HL-60 (cell line): Measurements from ENCODE around the gene CCDC121.
"Not testable (repeated sequence)": the region's sequence is repeated elsewhere in the genome, so short reads cannot be mapped to it uniquely, and the experiment has no call there.

Experiments
- DNase-seq, 2 experiments: peaks; one replicate each; pipeline ENCODE4 v3.0.0-alpha.2; 2010 to 2020; ENCODE audit warnings: low read depth in 1 of 2, low spot score in 1 of 2
- H3K27ac ChIP-seq: fragments of 250-450 bp; sonication (Bioruptor Pico); replicated peaks from 2 replicates; pipeline ENCODE4 v1.5.1; 2020; ENCODE audit warnings: mild to moderate bottlenecking, moderate library complexity
- H3K27me3 ChIP-seq: fragments of 250-450 bp; sonication (Bioruptor Pico); 2 replicates; pipeline ENCODE4 v1.5.1; 2021; ENCODE audit warnings: mild to moderate bottlenecking, moderate library complexity; ENCODE audit not compliant: insufficient read depth, poor library complexity, severe bottlenecking
- H3K4me3 ChIP-seq: replicated peaks from 2 replicates; pipeline ENCODE4 v1.5.1; 2011; ENCODE audit warnings: mild to moderate bottlenecking, control low read depth, low read length; ENCODE audit not compliant: insufficient read depth
- CTCF ChIP-seq: IDR thresholded peaks from one replicate; pipeline ENCODE4 v1.5.1; 2011; ENCODE audit warnings: low read length, control low read depth, inconsistent platforms; ENCODE audit not compliant: insufficient read depth
- GABPA ChIP-seq: IDR thresholded peaks from 2 replicates; pipeline ENCODE4 v1.6.1; 2012; ENCODE audit warnings: low read depth
- POLR2AphosphoS5 ChIP-seq: IDR thresholded peaks from 2 replicates; pipeline ENCODE4 v1.6.1; 2012; ENCODE audit warnings: low read depth
- REST ChIP-seq: IDR thresholded peaks from 2 replicates; pipeline ENCODE4 v1.6.1; 2012; ENCODE audit warnings: low read depth; ENCODE audit not compliant: insufficient replicate concordance
- SPI1 ChIP-seq: IDR thresholded peaks from 2 replicates; pipeline ENCODE4 v1.6.1; 2012; ENCODE audit warnings: low read depth, mild to moderate bottlenecking, borderline replicate concordance

The CCDC121 gene

GRCh38 chr2:27613985-27614384, 14.8 kb downstream of the CCDC121 start:
- no peaks in the 10 kb centered on the region for H3K27me3 ChIP-seq
- TF ChIP-seq REST: no peak
- TF ChIP-seq POLR2AphosphoS5: no peak
- no peak for TF ChIP-seq SPI1
- no peak for TF ChIP-seq CTCF
- TF ChIP-seq GABPA: no peak
- no peak for DNase-seq
- H3K4me3 ChIP-seq: no peak overlapping the region
- H3K27ac ChIP-seq: no peak overlapping the region

GRCh38 chr2:27606611-27607010, 22.2 kb downstream of the CCDC121 start:
- TF ChIP-seq POLR2AphosphoS5 (no peak), GABPA (no peak), CTCF (no peak), REST (no peak), SPI1 (no peak)
- H3K27me3 ChIP-seq: no peaks in the 10 kb centered on the region
- no peak for DNase-seq
- H3K4me3 ChIP-seq: no peak overlapping the region
- no peak overlapping the region for H3K27ac ChIP-seq

- TF ChIP-seq SPI1: no peak
- TF ChIP-seq GABPA: no peak
- no peak for TF ChIP-seq CTCF
- no peak for TF ChIP-seq REST
- no peak for TF ChIP-seq POLR2AphosphoS5
- no peak overlapping the region for H3K4me3 ChIP-seq
- no peak for DNase-seq
- H3K27me3 ChIP-seq: no peaks in the 10 kb centered on the region
- no peak overlapping the region for H3K27ac ChIP-seq
These were observed 32.2 kb downstream of the CCDC121 start for GRCh38 chr2:27596627-27597026.

GRCh38 chr2:27595412-27595811, 33.4 kb downstream of the CCDC121 start:
- DNase-seq: not testable (repeated sequence)

GRCh38 chr2:27594020-27594703, 34.6 kb downstream of the CCDC121 start:
- not testable (repeated sequence) for DNase-seq, H3K4me3 ChIP-seq, H3K27ac ChIP-seq, H3K27me3 ChIP-seq

More at GRCh38 chr2:27595412-27595811, 33.4 kb downstream of the CCDC121 start:
- not testable (repeated sequence) for H3K4me3 ChIP-seq, H3K27ac ChIP-seq, H3K27me3 ChIP-seq
